HepG2 (cell line): ENCODE measurements around the gene C17orf58. TPM values are rescaled to one million over a fixed set of nuclear protein-coding genes. Genes with fewer than 3 reads are reported as not detected.

ENCODE experiments used
- ATF7-NPFF ChIP-seq: sonication (generic); formaldehyde crosslinking; IDR thresholded peaks from 2 replicates; pipeline ENCODE4 v1.8.1; 2023; ENCODE audit warnings: mild to moderate bottlenecking, low read depth, missing genetic modification reagents, moderate library complexity
- CREBL2 ChIP-seq: sonication (generic); formaldehyde crosslinking; IDR thresholded peaks from 2 replicates; pipeline ENCODE4 v1.8.1; 2023; ENCODE audit warnings: missing genetic modification reagents, mild to moderate bottlenecking, borderline replicate concordance
- DNMT1 ChIP-seq: sonication (generic); formaldehyde crosslinking; IDR thresholded peaks from 2 replicates; pipeline ENCODE4 v1.5.1; 2020; ENCODE audit warnings: mild to moderate bottlenecking, missing genetic modification reagents
- FUBP1 ChIP-seq: sonication (generic); formaldehyde crosslinking; IDR thresholded peaks from 2 replicates; pipeline ENCODE4 v1.5.1; 2020; ENCODE audit warnings: missing genetic modification reagents, mild to moderate bottlenecking, borderline replicate concordance
- IRF1 ChIP-seq: sonication (generic); formaldehyde crosslinking; IDR thresholded peaks from 2 replicates; pipeline ENCODE4 v1.4.0; 2020; ENCODE audit warnings: low read depth, mild to moderate bottlenecking, missing genetic modification reagents
- KAT7 ChIP-seq: IDR thresholded peaks from 2 replicates; pipeline ENCODE4 v1.6.1; 2018; ENCODE audit warnings: borderline replicate concordance, missing compliant biosample characterization
- KLF15 ChIP-seq: sonication (generic); formaldehyde crosslinking; IDR thresholded peaks from 2 replicates; pipeline ENCODE4 v1.8.1; 2023; ENCODE audit warnings: borderline replicate concordance, mild to moderate bottlenecking, inconsistent platforms, missing genetic modification reagents, mixed read lengths
- KLF9 ChIP-seq: IDR thresholded peaks from 2 replicates; pipeline ENCODE4 v1.6.1; 2016; ENCODE audit warnings: low read depth
- NFYC ChIP-seq: IDR thresholded peaks from 2 replicates; pipeline ENCODE4 v1.6.1; 2016; ENCODE audit warnings: missing genetic modification reagents, missing compliant biosample characterization
- POLR2A ChIP-seq, 2 experiments: IDR thresholded peaks; 2 replicates each; pipeline ENCODE4 v1.6.1; 2011; ENCODE audit warnings: low read depth in 2 of 2, low read length in 2 of 2, mild to moderate bottlenecking in 1 of 2, moderate library complexity in 1 of 2; ENCODE audit not compliant: insufficient read depth in 1 of 2
- PRDM15 ChIP-seq: sonication (generic); formaldehyde crosslinking; IDR thresholded peaks from 2 replicates; pipeline ENCODE4 v1.4.0; 2020; ENCODE audit warnings: missing genetic modification reagents
- RBM39 ChIP-seq: fragments of 200-400 bp; formaldehyde crosslinking; IDR thresholded peaks from one replicate; pipeline ENCODE4 v1.6.1; 2018; ENCODE audit warnings: antibody characterized with exemption, mild to moderate bottlenecking, low read depth, low read length; ENCODE audit not compliant: poor library complexity, severe bottlenecking
- SALL1 ChIP-seq: sonication (generic); formaldehyde crosslinking; IDR thresholded peaks from 2 replicates; pipeline ENCODE4 v1.8.0; 2022; ENCODE audit warnings: mild to moderate bottlenecking, missing genetic modification reagents
- SRSF1 ChIP-seq: fragments of 200-400 bp; formaldehyde crosslinking; optimal IDR thresholded peaks from 2 replicates; pipeline ENCODE3; 2017; ENCODE audit warnings: mild to moderate bottlenecking, low read depth, low read length, moderate library complexity
- ZBTB44 ChIP-seq: sonication (generic); formaldehyde crosslinking; IDR thresholded peaks from 2 replicates; pipeline ENCODE4 v1.4.0; 2020; ENCODE audit warnings: missing genetic modification reagents
- ZNF230 ChIP-seq: sonication (generic); formaldehyde crosslinking; IDR thresholded peaks from 2 replicates; pipeline ENCODE4 v1.4.0; 2020; ENCODE audit warnings: mild to moderate bottlenecking, missing genetic modification reagents
- ZNF704 ChIP-seq: sonication (generic); formaldehyde crosslinking; IDR thresholded peaks from 2 replicates; pipeline ENCODE4 v1.8.1; 2023; ENCODE audit warnings: mild to moderate bottlenecking, inconsistent platforms, moderate library complexity, missing genetic modification reagents, borderline replicate concordance
- ZNF749 ChIP-seq: sonication (generic); formaldehyde crosslinking; IDR thresholded peaks from 2 replicates; pipeline ENCODE4 v1.8.0; 2022; ENCODE audit warnings: mild to moderate bottlenecking, missing genetic modification reagents, moderate library complexity, borderline replicate concordance
- polyA plus RNA-seq, 8 experiments: library from polyadenylated mRNA; depleted of rRNA in 3 of 8; stranded (reverse) in 7 of 8; unstranded in 1 of 8; fragments of >200 nt; fragmentation: Illumina TruSeq in 4 of 8; extraction: Trizol in 4 of 8; gene quantifications; 2 replicates each; pipeline versions ENCODE4 v1.2.1 to v1.2.3, GENCODE V29; 2011 to 2016; ENCODE audit warnings: low read depth in 4 of 8, missing spikeins in 1 of 8, mixed read lengths in 1 of 8; ENCODE audit not compliant: insufficient read depth in 1 of 8
- total RNA-seq, 5 experiments: library from RNA; depleted of rRNA; stranded (reverse); fragments of >200 nt; fragmentation: Illumina TruSeq; extraction: Trizol; gene quantifications; 2 replicates each; pipeline ENCODE4 v1.2.3, GENCODE V29; 2016; ENCODE audit warnings: low read depth in 1 of 5

C17orf58 gene
- total and polyA plus RNA-seq, 2 of the 13 experiments (the other 11 are each of a cell fraction or from before 2014, with no cell fraction given): 15.6 to 15.8 TPM

- TF ChIP-seq DNMT1 (CRISPR knock-in tag): peak; percentile 30; the same call in 1 of the 2 replicates
- TF ChIP-seq IRF1 (CRISPR knock-in tag): 0 out of 2 replicates have a peak, but pooled peaks have one; percentile 71
- TF ChIP-seq SALL1 (CRISPR knock-in tag): peak; percentile 84
- peak; percentile 41 to 50; a peak in 1 of 4 replicates for TF ChIP-seq POLR2A (IDR thresholded peaks at IDR 0.05; ENCODE audit: insufficient read depth in 1 of 2, low read depth in 2 of 2, low read length in 2 of 2)
- TF ChIP-seq KAT7: 0 out of 2 replicates have a peak, but pooled peaks have one; percentile 61
- TF ChIP-seq KLF9 (CRISPR knock-in tag): no peak
- no peak for TF ChIP-seq SRSF1
- peak; percentile 66; the same call in 1 of the 2 replicates for TF ChIP-seq ZNF230 (CRISPR knock-in tag)
- 0 out of 2 replicates have a peak, but pooled peaks have one; percentile 65 for TF ChIP-seq ZNF704 (CRISPR knock-in tag)
- no peak for TF ChIP-seq KLF15 (CRISPR knock-in tag)
- peak; percentile 17; the same call in 1 of the 2 replicates for TF ChIP-seq PRDM15
- peak; percentile 75 for TF ChIP-seq RBM39
- peak; percentile 77 for TF ChIP-seq ATF7-NPFF (CRISPR knock-in tag)
- TF ChIP-seq ZBTB44 (CRISPR knock-in tag): no peak
- peak; percentile 74; the same call in 1 of the 2 replicates for TF ChIP-seq ZNF749 (CRISPR knock-in tag)
- no peak for TF ChIP-seq NFYC
- TF ChIP-seq FUBP1 (CRISPR knock-in tag): no peak
- TF ChIP-seq CREBL2 (CRISPR knock-in tag): peak; percentile 77; the same call in 1 of the 2 replicates
Observed at GRCh38 chr17:67993153-67993997, 2.9 kb downstream of the C17orf58 start (continued).
